ENCODE data around the gene PRDM10. TPM values are rescaled to one million over a fixed set of nuclear protein-coding genes. Genes with fewer than 3 reads are reported as not detected.

PRDM10 gene
- total RNA-seq, 1 donor from 2014 or later: 13.6 TPM

DNA sequence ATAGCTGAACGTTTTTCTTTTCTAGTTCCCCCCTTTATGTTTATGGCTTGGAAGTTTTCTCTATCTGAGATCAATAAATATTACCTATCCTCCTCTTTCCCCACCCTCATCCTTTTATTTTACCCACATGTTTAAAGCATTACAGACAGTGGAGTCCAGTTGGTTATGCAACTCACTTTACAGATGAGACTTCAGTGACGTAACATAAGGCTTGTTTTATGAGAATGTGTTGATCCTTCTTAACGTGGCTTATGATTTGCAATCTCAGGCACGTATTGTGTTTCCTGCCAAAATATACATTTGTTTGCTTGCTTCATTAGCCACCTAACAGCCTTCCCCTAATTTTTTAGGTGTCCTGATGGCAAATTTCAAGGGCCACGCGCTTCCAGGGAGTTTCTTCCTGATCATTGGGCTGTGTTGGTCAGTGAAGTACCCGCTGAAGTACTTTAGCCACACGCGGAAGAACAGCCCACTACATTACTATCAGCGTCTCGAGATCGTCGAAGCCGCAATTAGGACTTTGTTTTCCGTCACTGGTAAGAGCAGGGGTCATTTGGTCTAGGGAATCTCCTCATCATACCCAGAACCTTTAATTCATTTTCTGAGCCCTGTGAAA lies 150.4 kb downstream of the PRDM10 start:
- no peak overlapping the region for H3K4me3 Mint-ChIP-seq
- no peak for DNase-seq (ENCODE audit: low spot score)
- H3K9me3 Mint-ChIP-seq: no peaks in the 10 kb centered on the region
- H3K27me3 Mint-ChIP-seq (ENCODE audit: insufficient read depth): no peaks in the 10 kb centered on the region
- intact Hi-C loops (cut with micrococcal nuclease): no loop called here
- peaks cover 38% of the 10 kb centered on the region for H3K4me1 Mint-ChIP-seq (ENCODE audit: low read depth)
- H3K27ac Mint-ChIP-seq: no peak overlapping the region
- H3K36me3 Mint-ChIP-seq (ENCODE audit: low read depth): no peaks in the 10 kb centered on the region

Other genes starting within 250 kb of the PRDM10 start
- gene TMEM45B, start 187.0 kb downstream of the PRDM10 start, total RNA-seq: 0.24 and 0.26 TPM in 2 replicates
- 46.8 and 48.5 TPM in 2 replicates for gene NFRKB, start 107.3 kb downstream of the PRDM10 start, total RNA-seq
- gene APLP2, start 67.1 kb upstream of the PRDM10 start, total RNA-seq: 47.0 and 47.8 TPM in 2 replicates
- gene ST14, start 156.9 kb upstream of the PRDM10 start, total RNA-seq: not detected in 2 replicates